Activated CD4-positive, alpha-beta T cell treated with anti-CD3 and anti-CD28 coated beads for 24 hours (primary cell): ENCODE measurements around the gene CYP4V2.

Experiments used
- DNase-seq, 2 donors: peaks; one replicate each; pipeline ENCODE4 v3.0.0-alpha.2; 2020; ENCODE audit warnings: low read depth in 2 of 2

CYP4V2 gene

DNA sequence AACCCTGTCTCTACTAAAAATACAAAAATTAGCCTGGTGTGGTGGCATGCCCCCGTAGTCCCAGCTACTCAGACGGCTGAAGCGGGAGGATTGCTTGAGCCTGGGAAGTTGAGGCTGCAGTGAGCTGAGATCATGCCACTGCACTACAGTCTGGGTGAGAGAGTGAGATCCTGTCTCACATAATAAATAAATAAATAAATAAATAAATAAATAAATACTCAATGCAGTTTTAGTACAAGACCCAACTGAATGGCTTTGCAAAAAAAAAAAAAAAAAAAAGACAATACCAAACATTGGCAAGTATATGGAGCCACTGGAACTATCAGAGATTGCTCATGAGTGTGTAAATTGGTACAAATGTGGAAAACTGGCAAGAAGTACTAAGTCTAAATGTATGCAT lies 3.3 kb upstream of the CYP4V2 start:
- DNase-seq: no peak

- DNase-seq: no peak
Measured at GRCh38 chr4:186189656-186190055, 1.7 kb upstream of the CYP4V2 start.

DNA sequence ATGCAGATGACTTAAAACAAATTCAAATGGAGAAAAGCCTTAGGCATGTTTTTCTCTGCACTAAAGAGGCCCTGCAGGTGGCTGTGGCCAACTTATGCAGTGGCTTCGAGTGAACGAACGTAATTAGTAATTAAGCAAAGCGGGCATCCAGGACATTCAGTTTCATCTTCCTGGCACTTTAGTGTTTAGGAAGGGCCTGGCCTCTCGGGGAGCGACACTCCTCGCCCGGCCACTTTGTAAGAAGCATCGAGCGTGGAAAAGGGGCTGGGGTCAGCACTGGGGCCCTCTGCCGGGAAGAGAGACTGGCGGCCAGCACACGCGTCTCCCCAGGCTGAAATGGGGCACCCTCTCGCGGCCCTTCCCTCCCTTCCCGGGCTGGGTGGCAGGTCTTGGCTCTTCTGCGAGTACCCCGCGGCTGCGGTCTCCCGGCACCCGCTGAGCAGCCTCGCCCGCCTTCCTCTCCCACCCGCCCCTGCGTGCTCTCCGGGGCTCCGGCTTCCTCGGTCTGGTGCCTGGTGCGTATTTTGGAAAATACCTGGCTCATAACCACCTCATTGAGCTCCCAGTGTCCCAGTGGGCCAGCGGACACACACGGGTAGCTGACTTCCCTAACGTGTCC lies 677 bp upstream of the CYP4V2 start:
- DNase-seq: peak; percentile 23 to 24

DNA sequence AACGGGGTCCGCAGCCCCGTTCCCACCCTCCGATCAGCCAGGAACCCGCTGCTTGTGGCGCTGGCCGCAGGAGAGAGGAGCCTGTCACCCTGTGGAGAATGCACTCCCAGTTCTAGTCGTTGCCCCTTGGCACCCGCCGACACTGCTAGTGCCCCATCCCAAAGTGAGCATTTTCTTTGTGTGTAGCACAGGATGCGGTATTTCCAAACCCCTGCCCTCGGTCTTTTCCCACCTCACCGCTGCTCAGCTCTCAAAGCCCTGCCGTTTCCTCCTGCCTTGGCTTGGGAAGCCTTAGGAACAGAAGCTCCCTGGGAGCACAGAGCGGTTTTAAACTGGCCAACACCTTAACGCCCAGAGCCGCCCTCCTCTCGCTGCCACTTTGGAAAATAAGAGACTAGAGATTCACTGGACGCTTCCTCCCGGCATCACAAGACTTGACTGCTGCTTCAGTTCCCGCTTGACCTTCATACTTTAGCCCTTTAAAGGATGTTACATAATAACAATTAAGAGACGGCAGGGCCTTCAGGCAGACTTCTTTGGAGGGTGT lies 772 bp downstream of the CYP4V2 start:
- DNase-seq: peak; percentile 4 to 14

DNA sequence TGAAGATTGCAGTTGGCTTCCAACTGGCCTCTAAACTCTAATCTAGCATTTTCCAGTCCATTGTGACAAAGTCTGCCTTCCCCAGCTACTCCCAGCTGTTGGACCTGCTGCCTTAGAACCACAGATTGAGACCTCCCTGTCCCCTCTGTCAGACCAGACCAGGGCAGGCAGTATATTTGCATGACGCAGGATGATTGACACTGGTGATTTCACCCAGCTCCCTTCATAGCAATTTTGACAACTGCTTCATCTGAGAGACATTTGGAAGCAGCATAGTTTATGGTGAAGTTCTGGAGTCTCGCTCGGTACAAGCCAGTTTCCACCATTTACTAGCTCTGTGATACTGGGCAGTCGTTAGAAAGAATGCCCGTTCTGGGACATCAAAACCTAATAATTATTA lies 2.5 kb downstream of the CYP4V2 start:
- DNase-seq: no peak

GRCh38 chr4:186196063-186196462 lies 4.7 kb downstream of the CYP4V2 start:
- DNase-seq: no peak

GRCh38 chr4:186200516-186200915 lies 9.1 kb downstream of the CYP4V2 start:
- DNase-seq: no peak

- no peak for DNase-seq
Measured at GRCh38 chr4:186201010-186201409, 9.6 kb downstream of the CYP4V2 start.

DNA sequence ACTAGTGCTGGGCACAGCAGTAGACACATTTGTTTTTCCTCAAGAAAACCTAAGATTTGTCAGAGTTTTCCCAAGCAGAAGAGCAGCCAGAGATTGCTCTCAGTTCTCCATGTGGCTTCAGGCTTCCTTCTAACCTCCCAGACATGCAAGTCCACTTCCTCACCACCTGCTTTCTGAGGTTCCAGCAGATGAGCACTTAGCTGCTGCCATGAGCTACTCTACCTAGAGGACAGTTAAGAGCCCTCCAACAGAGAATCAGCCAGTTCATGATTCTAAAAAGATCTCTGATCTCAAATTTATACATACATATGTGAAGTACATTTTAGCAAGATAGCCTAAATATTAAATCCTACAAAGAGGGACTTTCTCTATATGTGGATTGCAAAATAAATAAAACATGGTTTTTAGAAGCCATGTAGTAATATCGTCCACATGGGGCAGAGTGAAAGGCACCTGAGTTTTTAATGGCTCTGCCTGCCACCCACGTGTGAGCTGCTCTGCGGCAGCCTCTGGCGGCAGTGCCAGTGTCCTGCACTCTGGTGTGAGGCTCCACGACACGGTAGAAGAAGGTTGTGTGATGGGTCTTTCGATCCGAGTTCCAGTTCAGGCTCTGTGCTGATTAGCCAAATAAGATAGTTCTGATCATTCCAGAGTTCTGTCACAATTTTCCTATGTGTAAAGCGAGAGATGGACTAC lies 10.3 kb downstream of the CYP4V2 start:
- DNase-seq: peak in 1 of 2 donors; percentile 41

GRCh38 chr4:186202490-186203140 lies 11.2 kb downstream of the CYP4V2 start:
- DNase-seq: no peak

GRCh38 chr4:186203406-186203805 lies 12.0 kb downstream of the CYP4V2 start:
- no peak for DNase-seq

DNA sequence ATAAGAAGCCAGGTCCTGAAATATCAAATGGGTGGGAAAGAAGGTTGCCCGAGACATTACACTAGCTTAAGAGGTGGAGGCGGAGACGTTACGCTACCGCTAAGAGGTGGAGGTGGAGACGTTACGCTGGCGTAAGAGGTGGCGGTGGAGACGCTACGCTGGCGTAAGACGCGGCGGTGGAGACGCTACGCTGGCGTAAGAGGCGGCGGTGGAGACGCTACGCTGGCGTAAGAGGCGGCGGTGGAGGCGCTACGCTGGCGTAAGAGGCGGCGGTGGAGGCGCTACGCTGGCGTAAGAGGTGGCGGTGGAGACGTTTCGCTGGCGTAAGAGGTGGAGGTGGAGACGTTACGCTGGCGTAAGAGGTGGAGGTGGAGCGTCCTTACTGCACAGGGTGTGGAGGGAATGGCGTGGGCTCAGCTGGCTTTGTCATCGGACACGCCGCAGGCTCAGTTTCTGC lies 12.8 kb downstream of the CYP4V2 start:
- peak in 1 of 2 donors; percentile 40 for DNase-seq

- no peak for DNase-seq
Measured at GRCh38 chr4:186204686-186205085, 13.3 kb downstream of the CYP4V2 start.

DNA sequence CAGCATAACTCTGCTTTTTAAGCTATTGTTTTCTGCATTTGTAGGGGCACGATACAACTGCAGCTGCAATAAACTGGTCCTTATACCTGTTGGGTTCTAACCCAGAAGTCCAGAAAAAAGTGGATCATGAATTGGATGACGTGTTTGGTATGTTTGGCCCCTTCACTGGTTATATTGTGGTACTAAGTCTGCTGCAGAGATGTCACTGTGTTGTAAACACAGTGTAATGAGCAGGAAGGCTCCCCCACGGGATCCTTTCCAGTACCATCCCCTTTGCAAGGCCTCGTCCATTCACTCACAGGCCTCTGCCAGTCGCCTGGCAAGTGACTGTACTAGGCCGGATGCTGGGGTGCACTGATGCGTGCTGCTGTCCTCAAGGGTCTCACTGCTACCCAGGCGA lies 13.8 kb downstream of the CYP4V2 start:
- no peak for DNase-seq

- DNase-seq: no peak
Measured at GRCh38 chr4:186216465-186217024, 25.2 kb downstream of the CYP4V2 start.

DNA sequence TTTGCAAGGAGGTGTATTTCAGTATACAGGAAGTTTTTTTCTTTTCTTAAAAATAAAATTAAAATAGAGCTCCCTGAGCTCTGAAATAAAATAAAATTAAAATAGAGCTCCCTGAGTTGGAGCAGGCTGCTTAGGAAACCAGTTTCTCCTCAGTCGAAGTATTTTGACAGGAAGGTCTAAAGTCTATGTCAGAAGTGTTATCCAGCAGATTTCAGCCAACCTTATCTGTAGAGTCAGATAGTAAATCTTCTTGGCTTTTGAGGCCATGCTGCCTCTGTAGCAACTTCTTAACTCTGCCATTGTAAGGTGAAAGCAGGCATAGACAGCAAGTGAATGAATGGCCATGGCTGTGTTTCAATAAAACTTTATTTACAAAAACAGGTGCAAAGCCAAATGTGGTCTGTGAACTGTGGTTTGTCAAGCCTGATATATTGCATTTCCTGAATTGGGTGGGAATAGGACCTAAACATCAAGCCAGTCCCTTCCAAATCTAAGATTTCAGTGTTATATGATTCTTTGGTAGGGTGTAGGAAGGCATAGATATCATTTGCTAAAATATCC lies 26.4 kb downstream of the CYP4V2 start:
- no peak for DNase-seq

DNA sequence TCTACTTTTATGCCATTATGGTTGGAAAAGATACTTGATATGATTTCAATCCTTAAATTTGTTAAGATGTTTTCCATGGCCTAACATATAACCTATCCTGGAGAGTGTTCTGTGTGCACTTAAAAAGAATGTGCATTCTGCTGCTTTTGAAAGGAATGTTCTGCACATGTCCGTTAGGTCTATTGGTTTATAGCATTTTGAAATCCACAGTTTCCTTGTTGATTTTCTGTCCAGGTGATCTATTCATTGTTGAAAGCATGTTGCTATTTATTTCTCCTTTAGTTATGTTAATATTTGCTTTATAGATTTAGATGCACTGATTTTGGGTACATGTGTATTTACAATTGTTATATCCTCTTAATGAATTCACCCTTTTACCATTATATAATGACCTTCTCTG lies 30.3 kb downstream of the CYP4V2 start:
- no peak for DNase-seq

DNA sequence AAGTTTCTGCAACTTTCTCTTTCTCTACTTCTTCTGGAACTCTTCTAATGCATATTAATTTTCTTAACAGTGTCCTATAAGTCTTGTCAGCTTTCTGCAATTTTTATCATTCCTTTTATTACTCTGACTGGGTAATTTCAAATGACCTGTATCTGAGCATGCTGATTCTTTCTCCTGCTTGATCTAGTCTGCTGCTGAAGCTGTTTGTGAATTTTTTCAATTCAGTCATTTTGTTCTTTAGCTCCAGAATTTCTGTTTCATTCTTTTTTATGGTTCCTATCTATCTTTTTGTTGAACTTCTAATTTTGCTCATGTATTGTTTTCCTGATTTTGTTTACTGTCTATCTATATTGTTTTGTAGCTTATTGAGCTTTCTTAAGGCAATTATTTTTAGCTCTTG lies 34.5 kb downstream of the CYP4V2 start:
- DNase-seq: no peak

GRCh38 chr4:186226521-186227189 lies 35.3 kb downstream of the CYP4V2 start:
- no peak for DNase-seq

GRCh38 chr4:186227221-186227620 lies 35.9 kb downstream of the CYP4V2 start, which contains the start of gene KLKB1:
Gene KLKB1 (plus strand): TSS chr4:186227507. CDS start chr4:186228196, 689 bp downstream.
- no peak for DNase-seq

- no peak for DNase-seq
Measured at GRCh38 chr4:186227744-186228513, 36.6 kb downstream of the CYP4V2 start.
